KBM-7 (cell line): Measurements from ENCODE around the gene MAP2.

ENCODE experiments used
- DNase-seq: peaks from one replicate; pipeline ENCODE4 v3.0.0-alpha.2; 2015
- in situ Hi-C: fragments of 300-500 bp; cut with MboI; formaldehyde crosslinking; loops from 2 replicates; pipeline ENCODE4 v1.14.3; 2020; ENCODE audit warnings: low sequenced_read_pairs, low pct_unique_long_range_greater_than_20kb, mixed read lengths

The MAP2 gene

GRCh38 chr2:209423562-209424198 lies at the start of gene MAP2:
TSS of gene MAP2 (plus strand) at chr2:209424047. CDS start at chr2:209653171, 229,124 bp downstream.
- in situ Hi-C loops, result no loop called here
- DNase-seq, result peak; percentile 75

- no peak for DNase-seq
- in situ Hi-C loops, result no loop called here
Observed at GRCh38 chr2:209376686-209377085, 47.2 kb upstream of the MAP2 start.

GRCh38 chr2:209380293-209380692 lies 43.6 kb upstream of the MAP2 start:
- DNase-seq, result peak; percentile 17
- in situ Hi-C loops, result no loop called here

GRCh38 chr2:209381091-209381490 lies 42.8 kb upstream of the MAP2 start:
- in situ Hi-C loops, result no loop called here
- DNase-seq, result no peak

- DNase-seq, result no peak
- in situ Hi-C loops, result no loop called here
Observed at GRCh38 chr2:209382775-209383174, 41.1 kb upstream of the MAP2 start.

GRCh38 chr2:209383212-209383611 lies 40.6 kb upstream of the MAP2 start:
- in situ Hi-C loops, result no loop called here
- no peak for DNase-seq

GRCh38 chr2:209387389-209387788 lies 36.5 kb upstream of the MAP2 start:
- in situ Hi-C loops, result no loop called here
- no peak for DNase-seq

- DNase-seq, result no peak
- in situ Hi-C loops, result no loop called here
Observed at GRCh38 chr2:209388446-209389037, 35.3 kb upstream of the MAP2 start.

- in situ Hi-C loops, result no loop called here
- DNase-seq, result no peak
Observed at GRCh38 chr2:209389171-209389618, 34.7 kb upstream of the MAP2 start.

GRCh38 chr2:209390839-209391238 lies 33.0 kb upstream of the MAP2 start:
- DNase-seq, result no peak
- in situ Hi-C loops, result no loop called here

- no peak for DNase-seq
- in situ Hi-C loops, result no loop called here
Observed at GRCh38 chr2:209391776-209392401, 32.0 kb upstream of the MAP2 start.

GRCh38 chr2:209395229-209395628 lies 28.6 kb upstream of the MAP2 start:
- no peak for DNase-seq
- in situ Hi-C loops, result no loop called here

- no peak for DNase-seq
- in situ Hi-C loops, result no loop called here
Observed at GRCh38 chr2:209395652-209396051, 28.2 kb upstream of the MAP2 start.

GRCh38 chr2:209398463-209398862 lies 25.4 kb upstream of the MAP2 start:
- DNase-seq, result no peak
- in situ Hi-C loops, result no loop called here

GRCh38 chr2:209401788-209402187 lies 22.1 kb upstream of the MAP2 start:
- DNase-seq, result no peak

GRCh38 chr2:209411296-209411695 lies 12.6 kb upstream of the MAP2 start:
- in situ Hi-C loops, result no loop called here

More at GRCh38 chr2:209401788-209402187, 22.1 kb upstream of the MAP2 start:
- in situ Hi-C loops, result no loop called here

GRCh38 chr2:209411718-209412117 lies 12.1 kb upstream of the MAP2 start:
- in situ Hi-C loops, result no loop called here

More at GRCh38 chr2:209411296-209411695, 12.6 kb upstream of the MAP2 start:
- DNase-seq, result no peak

GRCh38 chr2:209413311-209414014 lies 10.4 kb upstream of the MAP2 start:
- no peak for DNase-seq
- in situ Hi-C loops, result no loop called here

More at GRCh38 chr2:209411718-209412117, 12.1 kb upstream of the MAP2 start:
- no peak for DNase-seq

- no peak for DNase-seq
- in situ Hi-C loops, result no loop called here
Observed at GRCh38 chr2:209416913-209417312, 6.9 kb upstream of the MAP2 start.

- DNase-seq, result no peak
- in situ Hi-C loops, result no loop called here
Observed at GRCh38 chr2:209422191-209422754, 1.6 kb upstream of the MAP2 start.
